WERI-Rb-1 (cell line): Measurements from ENCODE around the gene UIMC1.

Experiments used
- DNase-seq: peaks from one replicate; pipeline ENCODE4 v3.0.0-alpha.2; 2020
- H3K27ac ChIP-seq: fragments of 250-450 bp; sonication (Bioruptor Pico); 2 replicates; pipeline ENCODE4 v1.5.1; 2020; ENCODE audit warnings: mild to moderate bottlenecking, moderate library complexity
- H3K27me3 ChIP-seq: fragments of 250-450 bp; sonication (Bioruptor Pico); 2 replicates; pipeline ENCODE4 v1.5.1; 2021; ENCODE audit warnings: mild to moderate bottlenecking, low read depth, moderate library complexity; ENCODE audit not compliant: insufficient read depth, severe bottlenecking
- H3K36me3 ChIP-seq: fragments of 250-450 bp; sonication (Bioruptor Pico); 2 replicates; pipeline ENCODE4 v1.5.1; 2020; ENCODE audit warnings: mild to moderate bottlenecking, moderate library complexity
- H3K4me3 ChIP-seq: 2 replicates; pipeline ENCODE4 v1.5.1; 2011; ENCODE audit warnings: low read depth, mild to moderate bottlenecking, control low read depth, low read length
- H3K9me3 ChIP-seq: fragments of 250-450 bp; sonication (Bioruptor Pico); 2 replicates; pipeline ENCODE4 v1.5.1; 2021; ENCODE audit warnings: mild to moderate bottlenecking, moderate library complexity; ENCODE audit not compliant: severe bottlenecking
- CTCF ChIP-seq: IDR thresholded peaks from 2 replicates; pipeline ENCODE4 v1.5.1; 2011; ENCODE audit warnings: low read depth, mild to moderate bottlenecking, control low read depth, inconsistent platforms, low read length

Gene UIMC1

GRCh38 chr5:176879663-176880361 lies 126.8 kb downstream of the UIMC1 start:
- H3K27me3 ChIP-seq, result no peaks in the 10 kb centered on the region
- no peaks in the 10 kb centered on the region for H3K36me3 ChIP-seq
- no peak for TF ChIP-seq CTCF

GRCh38 chr5:176878906-176879662 lies 127.5 kb downstream of the UIMC1 start:
- TF ChIP-seq CTCF, result no peak

More at GRCh38 chr5:176879663-176880361, 126.8 kb downstream of the UIMC1 start:
- Histone ChIP-seq H3K9me3 (no peaks in the 10 kb centered on the region), H3K27ac (no peak overlapping the region), H3K4me3 (no peak overlapping the region)
- DNase-seq, result no peak

GRCh38 chr5:176878463-176878862 lies 128.1 kb downstream of the UIMC1 start:
- no peak overlapping the region for H3K4me3 ChIP-seq

More at GRCh38 chr5:176878906-176879662, 127.5 kb downstream of the UIMC1 start:
- DNase-seq, result no peak
- H3K27me3 ChIP-seq, result no peaks in the 10 kb centered on the region
- no peak overlapping the region for H3K27ac ChIP-seq
- H3K9me3 ChIP-seq, result no peaks in the 10 kb centered on the region
- H3K36me3 ChIP-seq, result no peaks in the 10 kb centered on the region
- H3K4me3 ChIP-seq, result no peak overlapping the region

GRCh38 chr5:176877793-176878331 lies 128.7 kb downstream of the UIMC1 start:
- no peak for DNase-seq
- no peaks in the 10 kb centered on the region for H3K36me3 ChIP-seq
- no peaks in the 10 kb centered on the region for H3K9me3 ChIP-seq
- H3K27ac ChIP-seq, result no peak overlapping the region
- H3K4me3 ChIP-seq, result no peak overlapping the region
- no peak for TF ChIP-seq CTCF
- H3K27me3 ChIP-seq, result no peaks in the 10 kb centered on the region

More at GRCh38 chr5:176878463-176878862, 128.1 kb downstream of the UIMC1 start:
- no peak for TF ChIP-seq CTCF
- Histone ChIP-seq H3K36me3 (no peaks in the 10 kb centered on the region), H3K27me3 (no peaks in the 10 kb centered on the region), H3K9me3 (no peaks in the 10 kb centered on the region), H3K27ac (no peak overlapping the region)
- DNase-seq, result no peak

- Histone ChIP-seq H3K36me3 (no peaks in the 10 kb centered on the region), H3K27ac (no peak overlapping the region), H3K4me3 (no peak overlapping the region), H3K27me3 (no peaks in the 10 kb centered on the region), H3K9me3 (no peaks in the 10 kb centered on the region)
- TF ChIP-seq CTCF, result no peak
- no peak for DNase-seq
Observed at GRCh38 chr5:176876506-176877431, 129.8 kb downstream of the UIMC1 start.
